Measurements from ENCODE around the gene EXT2. TPM values are rescaled to one million over a fixed set of nuclear protein-coding genes. Genes with fewer than 3 reads are reported as not detected.

Gene EXT2
- total and polyA plus RNA-seq, 3 donors from 2014 or later, result 47.5 to 71.2 (median 60.9) TPM

DNA sequence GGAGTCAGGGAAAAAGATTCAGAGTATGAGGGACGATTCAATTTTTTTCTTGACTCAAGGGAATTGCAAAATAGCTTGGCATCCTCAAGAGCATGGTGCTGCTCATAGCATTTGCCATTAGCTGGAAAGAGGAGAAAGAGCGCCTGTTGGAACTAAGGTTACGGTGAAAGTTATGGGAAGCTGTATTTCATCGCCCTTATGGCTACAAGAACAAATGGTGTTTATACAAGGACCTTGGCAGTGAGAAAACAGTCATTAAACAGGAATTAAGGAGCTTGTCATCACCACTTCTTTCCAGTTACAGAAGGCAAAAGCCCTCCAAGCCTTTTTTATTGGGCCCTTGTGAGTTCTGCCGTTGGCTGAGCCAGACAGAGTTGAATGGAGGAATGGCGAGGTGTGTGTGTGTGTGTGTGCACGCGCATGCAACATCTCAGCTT is 140.3 kb downstream of the EXT2 start:
- WGBS, 2 donors, result 87 to 88% methylated on average over 8 of the region's 8 CpGs
- no peak for TF ChIP-seq POLR2A (IDR thresholded peaks at IDR 0.05)
- TF ChIP-seq, protein P1, sequence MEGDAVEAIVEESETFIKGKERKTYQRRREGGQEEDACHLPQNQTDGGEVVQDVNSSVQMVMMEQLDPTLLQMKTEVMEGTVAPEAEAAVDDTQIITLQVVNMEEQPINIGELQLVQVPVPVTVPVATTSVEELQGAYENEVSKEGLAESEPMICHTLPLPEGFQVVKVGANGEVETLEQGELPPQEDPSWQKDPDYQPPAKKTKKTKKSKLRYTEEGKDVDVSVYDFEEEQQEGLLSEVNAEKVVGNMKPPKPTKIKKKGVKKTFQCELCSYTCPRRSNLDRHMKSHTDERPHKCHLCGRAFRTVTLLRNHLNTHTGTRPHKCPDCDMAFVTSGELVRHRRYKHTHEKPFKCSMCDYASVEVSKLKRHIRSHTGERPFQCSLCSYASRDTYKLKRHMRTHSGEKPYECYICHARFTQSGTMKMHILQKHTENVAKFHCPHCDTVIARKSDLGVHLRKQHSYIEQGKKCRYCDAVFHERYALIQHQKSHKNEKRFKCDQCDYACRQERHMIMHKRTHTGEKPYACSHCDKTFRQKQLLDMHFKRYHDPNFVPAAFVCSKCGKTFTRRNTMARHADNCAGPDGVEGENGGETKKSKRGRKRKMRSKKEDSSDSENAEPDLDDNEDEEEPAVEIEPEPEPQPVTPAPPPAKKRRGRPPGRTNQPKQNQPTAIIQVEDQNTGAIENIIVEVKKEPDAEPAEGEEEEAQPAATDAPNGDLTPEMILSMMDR (IDR thresholded peaks at IDR 0.05), result no peak
- H3K4me3 ChIP-seq, result no peak overlapping the region
- no peak for DNase-seq
- H3K9me3 ChIP-seq, result no peaks in the 10 kb centered on the region
- H3K27ac ChIP-seq, result no peak overlapping the region
- H3K4me1 ChIP-seq, result no peaks in the 10 kb centered on the region
- no peaks in the 10 kb centered on the region for H3K36me3 ChIP-seq (ENCODE audit: low read depth, missing control alignments)
- intact Hi-C loops (cut with DNase I; ENCODE audit: low total_unique reads), result no loop called here
- no peaks in the 10 kb centered on the region for H3K27me3 ChIP-seq

DNA sequence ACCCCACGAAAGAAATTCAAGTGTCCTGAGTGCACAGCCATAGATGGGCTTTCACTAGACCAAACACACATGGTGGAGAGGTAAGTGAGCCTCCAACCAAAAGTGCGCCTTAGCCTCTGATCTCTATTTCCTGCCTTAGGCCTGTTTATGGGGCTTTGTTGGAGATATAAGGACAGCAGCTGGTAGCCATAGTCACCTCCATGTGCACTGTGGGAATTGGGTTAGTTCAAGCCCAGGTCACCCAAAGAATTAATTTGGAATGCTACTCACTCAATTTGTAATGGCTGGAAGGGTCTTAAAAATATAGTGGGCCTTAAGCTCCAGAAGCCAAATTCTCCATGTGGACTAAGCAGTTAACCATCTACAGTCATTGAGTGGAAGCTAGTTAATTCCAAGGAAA is 140.8 kb downstream of the EXT2 start:
- no peaks in the 10 kb centered on the region for H3K9me3 ChIP-seq
- no peaks in the 10 kb centered on the region for H3K27me3 ChIP-seq
- DNase-seq, result no peak
- H3K4me3 ChIP-seq, result no peak overlapping the region
- TF ChIP-seq POLR2A (IDR thresholded peaks at IDR 0.05), result no peak
- TF ChIP-seq, protein P1 (IDR thresholded peaks at IDR 0.05), result no peak
- no peaks in the 10 kb centered on the region for H3K36me3 ChIP-seq (ENCODE audit: low read depth, missing control alignments)
- H3K27ac ChIP-seq, result no peak overlapping the region
- WGBS, 2 donors, result 86 to 90% methylated on average over 1 to 2 of the region's 2 CpGs
- intact Hi-C loops (cut with DNase I; ENCODE audit: low total_unique reads), result no loop called here
- H3K4me1 ChIP-seq, result no peaks in the 10 kb centered on the region

DNA sequence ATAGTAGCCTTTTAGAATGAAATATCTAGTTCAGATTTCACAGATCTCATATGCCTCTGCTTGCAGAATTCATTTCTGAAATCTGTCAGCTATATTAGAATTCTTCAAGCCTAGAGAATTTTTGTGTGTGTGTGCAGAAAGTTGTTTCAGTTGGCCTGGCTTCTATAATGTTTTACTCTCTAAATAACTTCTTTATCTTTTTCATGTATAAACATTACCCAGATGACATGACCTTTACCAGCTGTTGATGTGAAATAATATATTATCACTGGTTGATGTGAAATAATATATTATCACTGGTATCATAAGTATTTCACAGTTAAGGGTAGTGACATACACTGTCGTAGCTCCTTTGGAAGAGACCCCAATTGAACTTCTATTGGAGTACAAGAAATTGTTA is 141.7 kb downstream of the EXT2 start:
- no peaks in the 10 kb centered on the region for H3K36me3 ChIP-seq (ENCODE audit: low read depth, missing control alignments)
- no peaks in the 10 kb centered on the region for H3K4me1 ChIP-seq
- no peak overlapping the region for H3K4me3 ChIP-seq
- WGBS, 2 donors, result 91 to 94% methylated on average over 1 of the region's 1 CpG
- intact Hi-C loops (cut with DNase I; ENCODE audit: low total_unique reads), result no loop called here
- H3K27ac ChIP-seq, result no peak overlapping the region
- H3K9me3 ChIP-seq, result no peaks in the 10 kb centered on the region
- TF ChIP-seq, protein P1 (IDR thresholded peaks at IDR 0.05), result no peak
- TF ChIP-seq POLR2A (IDR thresholded peaks at IDR 0.05), result no peak
- H3K27me3 ChIP-seq, result no peaks in the 10 kb centered on the region
- DNase-seq, result no peak

DNA sequence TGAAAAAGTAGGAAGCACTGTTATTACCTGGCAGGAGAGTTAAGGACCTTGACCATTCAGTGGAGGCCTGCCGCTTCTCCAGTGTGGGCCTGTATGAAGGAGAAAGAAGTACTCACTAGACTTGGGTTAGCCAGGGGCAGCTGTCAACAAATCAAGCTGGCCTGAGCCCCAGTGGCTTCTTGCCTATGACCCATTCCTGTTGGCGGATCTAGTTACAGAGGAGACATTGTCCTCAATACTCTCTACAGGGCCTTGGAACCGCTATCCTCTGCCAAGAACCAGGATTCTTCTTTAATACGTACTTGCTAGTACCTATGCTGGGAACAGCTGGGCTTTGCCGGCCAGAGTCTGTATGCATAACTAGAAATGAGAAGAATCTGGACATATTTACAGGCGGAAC is 146.4 kb downstream of the EXT2 start:
- TF ChIP-seq, protein P1 (IDR thresholded peaks at IDR 0.05), result no peak
- TF ChIP-seq POLR2A (IDR thresholded peaks at IDR 0.05), result no peak
- Histone ChIP-seq H3K36me3 (ENCODE audit: low read depth, missing control alignments) (no peaks in the 10 kb centered on the region), H3K27me3 (no peaks in the 10 kb centered on the region), H3K4me3 (no peak overlapping the region), H3K4me1 (peaks cover 16% of the 10 kb centered on the region), H3K27ac (no peak overlapping the region), H3K9me3 (no peaks in the 10 kb centered on the region)
- intact Hi-C loops (cut with DNase I; ENCODE audit: low total_unique reads), result no loop called here
- 60 to 68% methylated on average over 5 to 6 of the region's 6 CpGs for WGBS, 2 donors
- DNase-seq, result no peak

- DNase-seq, result no peak
- TF ChIP-seq, protein P1 (IDR thresholded peaks at IDR 0.05), result no peak
- Histone ChIP-seq H3K36me3 (ENCODE audit: low read depth, missing control alignments) (no peaks in the 10 kb centered on the region), H3K27me3 (no peaks in the 10 kb centered on the region), H3K4me3 (no peak overlapping the region), H3K9me3 (no peaks in the 10 kb centered on the region), H3K27ac (no peak overlapping the region), H3K4me1 (peaks cover 16% of the 10 kb centered on the region)
- intact Hi-C loops (cut with DNase I; ENCODE audit: low total_unique reads), result no loop called here
- WGBS, 2 donors, result 59 to 62% methylated on average over 5 of the region's 5 CpGs
These were observed 147.6 kb downstream of the EXT2 start for GRCh38 chr11:44243086-44243485.

All from testis (tissue), 3 donors.